H4 (cell line): Measurements from ENCODE around the gene RASL10B. TPM values are rescaled to one million over a fixed set of nuclear protein-coding genes. Genes with fewer than 3 reads are reported as not detected.

ENCODE experiments used
- DNase-seq: peaks from one replicate; pipeline ENCODE4 v3.0.0-alpha.2; 2015; ENCODE audit warnings: low spot score
- total RNA-seq: library from RNA; depleted of rRNA; stranded (reverse); fragments of >200 nt; shearing (Covaris generic); gene quantifications from 2 replicates; pipeline ENCODE4 v1.2.3, GENCODE V29; 2014

RASL10B gene
- total RNA-seq, 1 experiment from 2014 or later = 6.2 TPM

DNA sequence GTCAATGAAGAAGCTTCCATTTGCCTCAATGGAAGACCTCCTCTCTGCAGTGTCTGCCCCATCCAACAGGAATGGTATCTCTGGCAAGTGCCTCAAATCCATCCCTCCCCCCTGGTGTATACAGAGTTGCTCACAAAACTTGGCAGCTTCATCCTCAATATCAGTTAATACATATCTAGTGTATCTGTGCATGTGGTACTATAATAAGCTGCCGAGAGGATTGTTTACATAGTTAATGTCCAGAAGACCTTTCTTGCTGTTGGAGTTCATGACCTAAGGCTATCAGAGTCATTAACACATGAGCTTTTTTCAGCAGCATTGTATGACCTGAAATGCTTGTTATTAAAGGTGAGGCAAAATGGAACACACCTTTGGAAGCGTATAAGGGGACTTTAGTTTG, 14.0 kb upstream of the RASL10B start:
- DNase-seq = no peak

DNA sequence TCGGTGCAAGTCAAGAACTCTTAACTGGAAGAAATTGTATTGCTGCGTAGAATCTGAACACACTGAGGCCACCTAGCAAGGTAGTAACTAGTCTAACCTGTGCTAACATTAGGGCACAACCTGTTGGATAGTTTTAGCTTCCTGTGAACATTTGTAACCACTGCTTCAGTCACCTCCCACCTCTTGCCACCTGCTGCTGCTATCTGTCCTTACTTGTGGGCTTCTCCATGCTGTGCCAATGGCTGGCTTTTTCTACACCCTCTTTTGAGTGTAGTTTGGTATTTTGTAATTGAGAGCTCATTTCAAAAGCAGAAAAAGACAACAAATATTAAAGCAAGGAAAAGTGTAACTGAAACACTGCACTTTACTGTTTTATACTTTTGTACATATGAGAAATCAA, 7.7 kb upstream of the RASL10B start:
- DNase-seq = no peak

DNA sequence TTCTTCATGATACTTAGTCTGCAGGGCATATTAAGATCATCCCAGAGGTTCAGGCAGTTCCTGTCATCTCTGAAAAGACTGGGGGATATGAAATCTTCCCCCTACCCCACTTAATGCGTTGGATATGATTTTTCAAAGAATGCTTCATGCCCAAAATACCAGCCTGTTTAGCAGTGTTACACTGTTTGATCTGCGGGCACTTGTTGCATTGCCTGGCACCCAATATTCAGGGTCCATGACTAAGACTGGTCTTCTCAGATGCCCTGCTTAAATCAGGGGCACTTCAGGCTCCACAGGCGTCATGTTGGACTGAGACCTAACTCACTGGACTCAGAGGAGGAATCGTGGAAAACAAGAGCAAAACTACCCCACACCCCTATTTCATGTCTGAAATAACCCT, 6.4 kb upstream of the RASL10B start:
- DNase-seq = no peak

DNA sequence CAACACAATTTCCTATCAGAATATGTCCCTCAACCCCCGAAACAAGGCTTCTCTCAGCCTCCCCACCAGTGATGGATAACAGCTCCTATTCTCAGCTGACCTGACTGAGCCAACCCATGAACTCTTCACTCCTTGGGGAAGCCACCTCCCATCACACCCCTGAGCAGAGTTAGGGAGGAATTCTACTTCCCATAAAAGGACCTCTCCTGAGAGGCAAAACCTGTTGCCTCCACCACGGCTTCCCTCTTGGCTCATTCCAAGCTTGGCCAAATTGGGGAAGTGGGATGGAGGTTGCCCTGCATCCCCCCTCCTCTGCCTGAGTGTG, 5.7 kb upstream of the RASL10B start:
- DNase-seq = no peak

DNA sequence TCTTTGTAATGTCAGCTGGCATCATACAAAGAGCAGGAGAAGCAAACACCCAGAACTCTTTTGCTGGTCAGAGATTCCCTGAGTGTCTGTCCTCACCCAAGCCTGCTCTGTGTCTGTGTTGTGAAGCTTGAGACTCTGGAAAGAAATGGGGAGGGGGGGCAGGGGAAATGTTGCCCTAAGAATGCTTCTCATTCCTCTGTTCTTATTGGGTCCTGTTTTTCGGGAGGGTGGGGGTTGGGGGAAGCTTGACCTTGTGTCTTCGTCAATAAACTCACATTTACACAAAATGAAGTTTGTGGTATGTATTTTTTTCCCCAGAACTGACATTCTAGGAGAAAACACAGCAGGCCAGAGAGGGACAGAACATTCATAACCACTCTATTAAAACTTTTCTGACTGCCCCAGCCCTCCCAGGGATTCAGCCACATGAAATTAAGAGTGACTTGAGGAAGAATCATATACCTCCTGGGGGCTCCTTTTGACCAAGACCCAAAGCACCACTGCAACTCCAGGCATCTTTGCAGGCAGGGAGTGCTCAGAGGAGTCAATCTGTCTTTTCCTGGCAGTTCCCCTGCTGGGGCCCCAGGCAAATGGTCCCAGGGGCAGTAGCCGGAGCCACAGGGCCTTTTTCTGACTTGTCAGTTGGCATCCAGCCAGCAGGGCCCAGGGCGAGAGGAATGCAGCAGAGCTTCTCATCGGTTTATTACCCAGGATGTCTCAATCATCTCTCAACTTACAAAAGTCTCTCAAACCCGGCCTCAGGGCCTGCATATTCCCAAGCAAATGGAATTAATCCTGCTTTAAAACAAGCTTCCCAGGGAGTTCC, 5.1 kb upstream of the RASL10B start:
- DNase-seq = peak; percentile 43

DNA sequence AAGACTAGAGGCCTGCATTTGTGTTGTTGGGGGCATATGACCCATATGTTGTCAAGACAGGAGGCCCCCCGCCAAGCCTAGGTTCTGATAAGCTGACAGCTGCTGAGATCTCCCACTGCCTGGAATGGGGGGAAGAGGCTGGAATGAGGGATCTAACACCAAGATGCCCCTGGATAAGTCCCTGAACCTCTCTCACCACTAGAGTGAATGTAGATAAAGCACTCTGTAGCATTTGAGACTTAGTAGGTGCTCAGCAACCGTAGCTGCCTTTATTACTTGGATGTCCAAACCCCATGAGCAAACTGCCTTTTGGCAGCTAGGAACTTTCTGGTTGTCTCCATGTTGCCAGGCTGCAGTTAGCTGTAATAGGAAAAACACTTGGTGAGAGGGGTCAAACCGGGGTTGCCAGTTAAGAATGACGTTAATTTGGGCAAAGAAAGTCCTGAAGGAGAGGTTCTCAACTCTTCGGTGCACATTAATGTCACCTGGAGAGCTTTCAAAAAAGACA, 4.4 kb upstream of the RASL10B start:
- no peak for DNase-seq

DNA sequence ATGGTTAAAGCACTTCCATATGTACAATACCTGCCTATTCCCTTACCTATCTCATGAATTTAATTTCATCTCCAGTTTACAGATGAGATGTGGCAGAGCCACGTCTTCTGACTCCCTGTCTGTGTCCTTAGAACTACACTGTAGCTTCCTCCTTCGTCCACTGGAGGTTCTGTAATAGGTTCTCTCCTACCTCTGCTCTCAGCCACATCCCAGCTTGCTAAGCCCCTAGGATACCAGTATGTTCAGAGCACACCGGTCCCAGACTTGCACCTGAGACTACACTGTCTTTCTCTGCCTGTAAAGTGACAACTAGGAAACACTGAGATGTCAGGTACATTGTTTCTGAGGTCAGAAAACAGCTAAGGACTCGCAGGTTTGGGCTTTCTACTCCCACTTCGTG, 3.8 kb upstream of the RASL10B start:
- DNase-seq = no peak

DNA sequence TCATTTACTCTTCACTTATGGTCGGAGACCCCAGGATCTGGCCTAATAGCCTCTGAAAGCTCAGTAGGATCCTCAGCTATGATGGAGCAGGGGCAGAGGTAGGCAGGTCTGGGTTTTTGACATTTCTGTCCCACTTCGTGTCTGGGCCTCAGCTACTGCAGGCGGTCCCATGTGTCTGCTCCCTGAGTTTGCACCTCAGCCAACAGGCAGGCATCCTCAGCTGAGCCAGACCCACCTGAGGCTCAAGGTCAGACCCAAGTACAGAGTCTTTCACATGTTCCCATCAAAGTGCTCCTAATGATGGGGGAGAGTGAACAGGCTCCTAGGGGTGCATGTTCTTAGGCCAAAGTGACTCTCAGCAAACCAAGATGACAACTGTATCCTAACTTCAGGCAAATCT, 2.9 kb upstream of the RASL10B start:
- no peak for DNase-seq

DNA sequence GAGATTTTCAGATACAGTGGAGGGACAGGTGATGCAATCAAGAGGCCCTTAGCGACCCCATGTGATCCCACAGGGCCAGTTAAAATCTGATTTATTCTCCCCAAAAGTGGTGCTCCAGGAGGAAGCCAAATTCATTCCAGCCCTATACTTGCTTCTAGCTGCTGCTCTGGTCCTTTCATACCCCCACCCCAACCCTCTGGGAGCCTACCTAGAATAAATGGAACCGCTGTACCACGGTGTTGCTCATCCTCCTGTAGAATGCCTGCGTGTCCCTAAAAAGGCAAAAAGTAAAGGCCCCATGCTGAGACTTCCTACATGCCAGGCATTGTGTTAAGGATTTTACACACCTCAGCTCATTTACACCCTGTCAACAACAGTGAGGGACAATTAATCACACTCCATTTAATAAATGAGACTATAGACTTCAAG, 2.0 kb upstream of the RASL10B start:
- DNase-seq = no peak

DNA sequence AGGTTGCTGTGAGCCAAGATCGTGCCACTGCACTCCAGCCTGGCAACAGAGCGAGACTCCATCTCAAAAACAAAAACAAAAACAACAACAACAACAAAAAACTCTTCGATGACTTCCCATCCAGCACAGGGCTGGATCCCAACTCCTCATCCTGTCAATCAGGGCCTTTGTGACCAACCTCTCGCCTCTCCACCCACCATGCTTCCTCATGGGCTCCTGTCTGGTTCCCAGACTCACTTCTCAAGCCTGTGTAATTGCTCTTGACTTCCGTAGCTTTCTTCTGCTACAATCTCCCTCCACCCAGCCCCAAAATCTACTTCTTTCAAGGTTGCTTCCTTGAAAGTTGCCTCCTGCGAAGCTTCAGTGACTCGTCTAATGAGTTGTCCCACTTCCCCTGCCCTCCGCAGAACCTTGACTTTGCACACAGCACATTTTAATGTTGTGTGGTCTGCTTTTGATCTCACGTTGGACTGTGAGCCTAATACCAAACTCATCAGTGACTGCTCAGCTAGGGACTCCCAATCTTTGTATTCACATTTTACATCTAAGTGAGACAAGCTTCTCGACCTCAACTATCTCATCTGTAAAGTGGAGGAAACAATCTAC, 936 bp upstream of the RASL10B start:
- DNase-seq = no peak

DNA sequence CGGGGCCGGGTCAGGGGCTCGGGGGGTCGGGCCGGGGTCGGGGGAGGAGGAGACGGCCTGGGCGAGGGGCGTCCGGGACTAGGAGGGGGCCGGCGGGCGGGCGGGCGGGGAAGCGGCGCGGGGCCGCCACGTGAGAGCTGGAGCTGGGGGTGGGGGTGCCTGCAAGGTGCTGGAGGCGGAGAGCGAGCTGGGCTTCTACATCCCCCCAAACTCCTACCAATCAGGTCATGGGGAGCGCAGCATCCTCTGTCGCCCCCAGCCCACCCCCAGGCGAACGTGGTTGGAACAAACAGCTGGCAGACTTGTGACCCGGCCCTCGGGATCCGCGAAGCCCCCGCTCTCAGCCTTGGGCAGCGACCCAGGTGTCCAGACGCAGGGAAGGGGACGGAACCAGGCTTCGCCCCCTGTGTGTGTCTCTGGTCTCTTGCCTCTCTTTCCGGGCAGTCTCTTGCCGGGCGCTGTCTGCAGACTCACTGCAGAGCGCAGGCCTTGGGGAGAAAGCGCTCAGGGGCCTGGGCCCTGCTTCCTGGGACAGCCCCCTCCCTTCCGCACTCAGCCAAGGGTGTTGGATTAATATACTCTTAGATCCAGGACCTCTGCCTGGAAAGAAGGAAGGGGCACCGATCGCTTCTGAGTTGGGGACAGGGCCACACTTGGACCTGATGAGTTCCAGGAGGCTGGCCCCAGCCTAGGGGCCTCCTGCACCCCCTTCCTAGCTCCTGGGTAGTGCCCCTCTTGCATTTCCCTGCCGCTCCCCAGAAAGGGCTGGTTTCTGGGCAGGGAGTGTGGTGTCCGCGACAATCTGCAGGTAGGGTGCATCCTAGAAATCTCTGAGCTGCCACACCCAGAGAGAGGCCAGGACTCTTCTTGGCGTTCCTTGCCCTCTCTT, 722 bp downstream of the RASL10B start:
- DNase-seq = no peak

DNA sequence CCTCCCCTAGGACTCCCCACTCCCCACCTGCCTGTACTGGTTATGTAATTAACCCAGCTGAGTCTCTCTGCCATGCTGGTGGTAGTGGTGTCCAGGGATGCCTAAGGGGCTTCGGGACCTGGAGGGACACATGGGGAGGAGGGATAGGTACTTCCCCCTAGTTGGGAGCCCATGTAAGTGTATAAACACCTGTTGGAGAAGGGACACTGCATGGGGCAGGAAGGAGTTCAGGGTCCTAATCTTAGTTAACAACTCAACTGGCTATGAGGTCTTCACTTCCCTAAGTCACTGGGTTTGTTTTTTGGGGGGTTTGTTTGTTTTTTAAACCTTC, 1.3 kb downstream of the RASL10B start:
- no peak for DNase-seq

DNA sequence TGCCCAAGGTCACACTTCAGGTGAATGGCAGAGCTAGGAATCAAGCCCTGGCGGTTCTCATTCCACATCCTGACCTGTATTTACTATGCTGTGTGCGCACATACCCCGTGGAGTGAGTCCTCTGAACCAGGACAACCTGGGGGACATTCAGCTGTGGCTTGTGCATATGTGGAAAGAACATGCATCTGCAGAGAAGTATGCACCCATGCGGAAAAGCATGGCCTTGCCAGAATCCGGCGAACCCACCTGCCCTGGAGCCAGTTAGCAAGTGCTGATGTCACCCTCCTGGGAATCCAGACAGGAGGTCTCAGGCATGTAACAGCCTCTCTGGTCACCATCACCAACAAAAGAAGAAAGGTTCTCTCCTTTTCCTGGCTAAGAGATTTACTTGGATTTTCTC, 1.9 kb downstream of the RASL10B start:
- no peak for DNase-seq

DNA sequence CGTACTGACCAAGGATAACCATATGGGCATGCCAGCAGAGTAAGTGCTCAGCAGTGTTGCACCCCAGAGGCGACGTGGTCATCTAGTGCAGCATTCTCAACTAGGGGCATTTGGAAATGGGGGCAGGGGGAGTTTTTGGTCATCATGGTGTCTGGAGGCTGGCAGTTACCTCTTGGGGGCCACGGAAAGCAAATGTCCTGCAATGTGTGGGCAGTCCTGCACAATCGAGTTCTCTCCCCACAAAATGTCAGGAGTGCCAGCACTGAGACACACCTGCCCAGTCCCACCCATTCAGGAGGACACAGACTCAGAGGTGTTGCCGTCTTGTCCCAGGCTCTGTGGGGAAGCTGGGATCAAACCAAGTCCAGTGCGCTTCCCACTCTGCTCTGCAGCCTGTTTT, 3.0 kb downstream of the RASL10B start:
- no peak for DNase-seq

DNA sequence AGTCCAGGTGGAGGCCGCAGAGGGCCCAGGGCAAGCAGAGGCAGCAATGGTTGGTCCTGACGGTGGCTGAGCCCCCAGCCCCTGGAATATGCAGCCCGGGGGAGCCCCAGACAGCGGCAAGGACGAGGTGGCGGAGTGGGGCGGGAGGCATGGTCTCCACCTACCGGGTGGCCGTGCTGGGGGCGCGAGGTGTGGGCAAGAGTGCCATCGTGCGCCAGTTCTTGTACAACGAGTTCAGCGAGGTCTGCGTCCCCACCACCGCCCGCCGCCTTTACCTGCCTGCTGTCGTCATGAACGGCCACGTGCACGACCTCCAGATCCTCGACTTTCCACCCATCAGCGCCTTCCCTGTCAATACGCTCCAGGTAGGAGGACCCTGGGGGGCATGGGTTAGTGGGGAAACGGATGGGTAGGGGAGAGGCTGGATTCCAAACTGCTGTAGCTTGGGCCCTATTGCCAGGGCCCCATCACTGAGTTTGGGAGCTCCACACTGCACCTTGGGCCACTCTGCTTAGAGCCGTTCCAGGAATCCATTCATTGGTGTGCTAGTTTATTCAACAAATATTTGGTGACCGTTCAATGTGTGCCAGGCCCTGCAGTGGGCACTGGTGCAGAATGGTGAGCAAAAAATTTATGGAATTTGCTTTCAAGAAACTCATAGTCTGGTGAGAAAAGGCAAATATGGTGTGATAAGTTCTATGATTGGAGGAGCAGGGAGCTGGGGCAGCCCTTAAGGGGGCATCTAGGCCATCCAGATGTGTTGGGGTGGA, 3.8 kb downstream of the RASL10B start:
- DNase-seq = no peak

DNA sequence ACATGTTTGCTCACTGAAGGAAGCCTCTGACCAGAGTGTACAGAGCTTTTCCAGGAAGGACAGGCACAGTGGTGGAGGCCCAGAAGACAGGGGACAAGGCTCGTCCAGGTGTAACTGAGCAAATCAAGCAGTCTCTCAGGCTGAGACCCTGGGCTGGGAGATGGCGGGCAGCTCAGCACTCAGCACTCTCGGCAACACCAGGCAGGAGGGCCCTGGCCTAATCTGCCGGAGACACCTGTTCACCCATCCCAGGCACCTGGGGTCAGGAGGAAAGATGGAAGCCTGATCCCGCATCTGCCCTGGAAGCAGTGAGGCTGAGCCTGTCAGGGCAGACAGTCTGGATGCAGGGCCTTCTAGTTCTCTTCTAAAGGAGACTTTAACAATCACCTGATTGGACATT, 4.8 kb downstream of the RASL10B start:
- no peak for DNase-seq

DNA sequence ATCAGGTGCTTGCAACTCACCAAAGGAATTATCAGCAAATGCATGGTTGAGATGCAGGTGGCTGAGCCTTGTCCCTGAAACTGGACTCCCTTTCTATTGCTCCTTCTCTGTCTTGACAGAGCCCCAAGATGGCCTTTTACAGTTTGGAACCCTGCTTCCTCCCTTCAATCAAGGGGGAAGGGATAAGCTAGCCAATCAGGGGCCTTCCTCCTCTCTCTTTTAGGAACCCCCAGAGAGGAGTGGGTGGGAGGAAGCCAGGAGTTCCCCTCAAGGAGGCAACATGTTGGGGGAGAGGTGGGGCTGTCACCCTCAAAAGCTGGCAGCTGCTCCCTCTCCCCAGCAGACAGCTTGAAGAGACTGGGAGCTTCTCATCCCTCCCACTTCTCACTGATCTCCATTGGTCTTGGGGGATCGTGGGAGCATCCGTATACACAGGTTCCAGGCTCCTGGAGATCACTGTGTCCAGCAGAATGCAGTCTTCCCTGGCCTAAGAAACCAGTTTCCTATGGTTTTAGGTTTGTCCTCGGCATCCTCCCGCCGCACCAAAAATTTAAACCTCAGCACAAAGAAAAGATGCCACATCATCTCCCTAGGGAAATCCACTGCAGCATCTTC, 7.2 kb downstream of the RASL10B start:
- DNase-seq = no peak

DNA sequence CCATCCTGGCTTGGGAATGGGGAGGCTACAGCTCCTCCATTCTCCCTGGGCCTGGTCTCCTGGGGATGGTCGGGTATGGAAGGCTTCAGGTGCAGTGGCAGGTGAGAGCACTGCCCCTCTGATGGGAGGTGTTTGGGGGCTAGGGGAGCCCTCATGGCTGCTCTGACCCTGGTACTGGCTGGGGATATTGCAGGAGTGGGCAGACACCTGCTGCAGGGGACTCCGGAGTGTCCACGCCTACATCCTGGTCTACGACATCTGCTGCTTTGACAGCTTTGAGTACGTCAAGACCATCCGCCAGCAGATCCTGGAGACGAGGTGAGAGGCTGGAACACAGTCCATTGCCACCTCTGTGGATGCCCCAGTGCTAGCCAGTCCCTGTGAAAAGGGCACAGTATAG, 8.8 kb downstream of the RASL10B start:
- DNase-seq = no peak

DNA sequence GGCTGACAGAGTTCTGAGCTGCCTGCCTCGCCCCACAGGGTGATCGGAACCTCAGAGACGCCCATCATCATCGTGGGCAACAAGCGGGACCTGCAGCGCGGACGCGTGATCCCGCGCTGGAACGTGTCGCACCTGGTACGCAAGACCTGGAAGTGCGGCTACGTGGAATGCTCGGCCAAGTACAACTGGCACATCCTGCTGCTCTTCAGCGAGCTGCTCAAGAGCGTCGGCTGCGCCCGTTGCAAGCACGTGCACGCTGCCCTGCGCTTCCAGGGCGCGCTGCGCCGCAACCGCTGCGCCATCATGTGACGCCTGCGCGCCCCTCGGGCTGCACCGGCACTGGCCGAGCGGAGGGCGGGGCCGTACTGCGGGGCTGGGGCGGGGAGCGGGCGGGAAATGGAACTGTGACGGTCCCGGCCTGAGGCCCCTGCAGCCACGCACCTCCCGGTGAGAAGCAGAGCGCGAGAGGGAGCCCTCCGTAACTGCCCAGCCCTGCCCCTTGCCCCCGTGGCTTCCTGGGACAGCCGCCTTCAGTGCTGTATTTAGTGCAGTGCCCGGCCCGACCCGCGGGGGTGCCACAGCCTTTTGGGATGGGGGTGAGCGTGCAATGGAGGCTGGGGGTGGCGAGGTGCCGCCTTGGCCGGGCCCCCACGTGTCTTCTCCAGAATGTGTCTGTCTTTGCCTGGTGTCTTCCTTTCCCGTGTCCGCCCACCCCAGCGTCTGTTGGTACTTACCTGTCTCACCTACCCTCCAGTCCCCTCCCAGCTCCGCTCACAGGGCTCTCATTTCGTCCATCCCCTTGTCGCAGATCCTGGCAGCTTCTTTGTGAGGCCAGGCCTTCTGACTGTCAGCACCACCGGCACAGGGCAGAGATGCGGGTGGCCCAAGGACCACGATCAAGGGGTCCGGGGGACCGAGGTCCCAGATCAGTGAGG, 9.8 kb downstream of the RASL10B start:
- no peak for DNase-seq

DNA sequence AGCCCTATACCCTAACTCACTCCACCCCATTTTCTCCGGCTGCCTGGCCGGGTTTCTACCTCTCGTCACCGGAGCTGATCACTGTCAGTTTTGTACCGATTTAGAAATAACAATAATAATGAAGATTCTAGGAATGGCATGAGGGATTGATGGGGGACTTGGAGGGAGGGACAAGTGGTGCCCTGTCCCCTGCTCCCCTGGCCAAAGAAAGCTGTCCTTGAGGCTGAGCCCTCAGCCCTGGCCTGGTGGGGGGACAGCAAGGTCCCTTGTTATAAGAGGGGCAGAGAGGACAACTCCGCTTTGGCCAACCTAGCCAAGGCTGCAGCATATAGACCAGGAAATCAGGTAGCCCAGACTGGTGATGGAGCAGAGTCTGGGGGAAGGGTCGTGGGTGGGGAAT, 11.1 kb downstream of the RASL10B start:
- DNase-seq = no peak
